Endothelial cell of coronary artery (primary cell): Measurements from ENCODE around the gene OR7C1. TPM values are rescaled to one million over a fixed set of nuclear protein-coding genes. Genes with fewer than 3 reads are reported as not detected.

Experiments
- total RNA-seq: library from RNA; depleted of rRNA; stranded (reverse); fragments of >200 nt; gene quantifications from 2 replicates; pipeline ENCODE4 v1.2.3, GENCODE V29; 2014

Gene OR7C1
- not detected in 2 replicates for total RNA-seq

GRCh38 chr19:14835011-14835410 is at the start of gene OR7C1, which contains the start of gene OR7A5:
Gene OR7C1 (minus strand): TSS chr19:14835185. CDS start chr19:14800136, 35,049 bp downstream.
Gene OR7A5 (minus strand): TSS chr19:14835185. CDS start chr19:14828241, 6,944 bp downstream.

GRCh38 chr19:14848822-14849221 is 13.8 kb upstream of the OR7C1 start, which contains the start of gene OR7A10:
Gene OR7A10 (minus strand): TSS chr19:14848922. CDS start chr19:14841877, 7,045 bp downstream.

DNA sequence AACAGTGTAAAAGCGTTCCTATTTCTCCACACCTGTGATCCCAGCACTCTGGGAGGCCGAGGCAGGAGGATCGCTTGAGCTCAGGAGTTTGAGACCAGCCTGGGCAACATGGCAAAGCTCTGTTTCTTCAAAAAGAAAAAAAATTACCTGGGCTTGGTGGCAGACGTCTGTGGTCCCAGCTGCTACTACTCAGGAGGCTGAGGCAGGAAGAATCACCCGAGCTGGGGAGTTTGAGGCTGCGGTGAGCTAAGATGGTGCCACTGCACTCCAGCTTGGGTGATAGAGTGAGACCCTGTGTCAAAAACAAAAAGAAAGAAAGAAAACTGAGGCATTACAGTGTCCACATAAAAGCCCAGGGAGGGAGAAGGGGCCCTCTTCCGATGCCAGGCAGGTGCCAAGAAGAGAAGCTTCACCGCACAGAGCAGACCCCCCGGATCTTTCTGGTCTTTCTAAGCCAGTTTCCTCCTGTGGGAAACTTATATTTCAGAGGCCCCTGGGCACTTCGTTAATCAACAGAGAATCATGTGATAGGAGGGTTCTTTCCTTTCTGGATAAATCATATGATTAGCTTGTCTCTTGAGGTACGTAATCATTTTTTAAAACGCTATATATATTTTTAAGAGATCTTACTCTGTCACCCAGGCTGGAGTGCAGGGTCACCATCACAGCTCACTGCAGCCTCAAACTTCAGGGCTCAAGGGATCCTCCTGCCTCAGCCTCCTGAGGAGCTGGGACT is 56.7 kb downstream of the OR7C1 start, which contains the start of gene ADGRE2:
ADGRE2 (minus strand) TSS at position 451 of the 736 bp plus-strand sequence. CDS start 1,804 bp downstream, outside the sequence.

Other genes with a start within 250 kb of the OR7C1 start
- not detected in 2 replicates for gene ADGRE3, start 160.3 kb downstream of the OR7C1 start, total RNA-seq
- 11.2 and 17.7 TPM in 2 replicates for gene ZNF333, start 145.1 kb downstream of the OR7C1 start, total RNA-seq
- gene ADGRE2, start 56.6 kb downstream of the OR7C1 start, total RNA-seq = not detected in 2 replicates
- gene OR7A5, start within 50 bp of the OR7C1 start, total RNA-seq = not detected in 2 replicates
- gene OR7A10, start 13.7 kb upstream of the OR7C1 start, total RNA-seq = not detected in 2 replicates
- gene OR7A17, start 50.9 kb upstream of the OR7C1 start, total RNA-seq = not detected in 2 replicates
- not detected in 2 replicates for gene OR7C2, start 106.3 kb upstream of the OR7C1 start, total RNA-seq
- gene SLC1A6, start 144.7 kb upstream of the OR7C1 start, total RNA-seq = not detected in 2 replicates
- not detected in 2 replicates for gene CASP14, start 214.3 kb upstream of the OR7C1 start, total RNA-seq
- gene OR1I1, start 247.0 kb upstream of the OR7C1 start, total RNA-seq = not detected in 2 replicates